SW 1271 (cell line): Measurements from ENCODE around the gene EEFSEC.

ENCODE experiments used
- DNase-seq, 2 experiments: peaks; one replicate each; lab custom pipeline; 2025; lab: John Stamatoyannopoulos, UW

EEFSEC gene

GRCh38 chr3:128353361-128353965 is 200.2 kb downstream of the EEFSEC start:
- no peak for DNase-seq

GRCh38 chr3:128353991-128354687 is 200.9 kb downstream of the EEFSEC start:
- no peak for DNase-seq

GRCh38 chr3:128354788-128355542 is 201.7 kb downstream of the EEFSEC start:
- no peak for DNase-seq

- no peak for DNase-seq
Measured at GRCh38 chr3:128355543-128355919, 202.2 kb downstream of the EEFSEC start.

- no peak for DNase-seq
Measured at GRCh38 chr3:128356822-128357221, 203.5 kb downstream of the EEFSEC start.

GRCh38 chr3:128357538-128357937 is 204.3 kb downstream of the EEFSEC start:
- DNase-seq = no peak

GRCh38 chr3:128358156-128358895 is 205.0 kb downstream of the EEFSEC start:
- no peak for DNase-seq

- no peak for DNase-seq
Measured at GRCh38 chr3:128359060-128359664, 205.9 kb downstream of the EEFSEC start.

GRCh38 chr3:128359846-128360642 is 206.8 kb downstream of the EEFSEC start:
- DNase-seq = no peak

GRCh38 chr3:128360705-128361271 is 207.5 kb downstream of the EEFSEC start:
- DNase-seq = no peak

- DNase-seq = no peak
Measured at GRCh38 chr3:128362026-128362965, 209.0 kb downstream of the EEFSEC start.

GRCh38 chr3:128364291-128364690 is 211.0 kb downstream of the EEFSEC start:
- DNase-seq = no peak

- no peak for DNase-seq
Measured at GRCh38 chr3:128364808-128365360, 211.6 kb downstream of the EEFSEC start.

GRCh38 chr3:128366136-128366535 is 212.9 kb downstream of the EEFSEC start:
- no peak for DNase-seq

GRCh38 chr3:128366652-128367051 is 213.4 kb downstream of the EEFSEC start:
- no peak for DNase-seq

- no peak for DNase-seq
Measured at GRCh38 chr3:128367221-128367620, 213.9 kb downstream of the EEFSEC start.

- no peak for DNase-seq
Measured at GRCh38 chr3:128367761-128368160, 214.5 kb downstream of the EEFSEC start.

GRCh38 chr3:128368626-128369025 is 215.3 kb downstream of the EEFSEC start:
- no peak for DNase-seq

- DNase-seq = no peak
Measured at GRCh38 chr3:128369121-128369703, 215.9 kb downstream of the EEFSEC start.
